ENCODE measurements around the gene ELK3.
"Not testable (repeated sequence)": the region's sequence is repeated elsewhere in the genome, so short reads cannot be mapped to it uniquely, and the experiment has no call there.

The ELK3 gene

GRCh38 chr12:96261557-96261956 is 67.4 kb downstream of the ELK3 start:
- DNase-seq = no peak

DNA sequence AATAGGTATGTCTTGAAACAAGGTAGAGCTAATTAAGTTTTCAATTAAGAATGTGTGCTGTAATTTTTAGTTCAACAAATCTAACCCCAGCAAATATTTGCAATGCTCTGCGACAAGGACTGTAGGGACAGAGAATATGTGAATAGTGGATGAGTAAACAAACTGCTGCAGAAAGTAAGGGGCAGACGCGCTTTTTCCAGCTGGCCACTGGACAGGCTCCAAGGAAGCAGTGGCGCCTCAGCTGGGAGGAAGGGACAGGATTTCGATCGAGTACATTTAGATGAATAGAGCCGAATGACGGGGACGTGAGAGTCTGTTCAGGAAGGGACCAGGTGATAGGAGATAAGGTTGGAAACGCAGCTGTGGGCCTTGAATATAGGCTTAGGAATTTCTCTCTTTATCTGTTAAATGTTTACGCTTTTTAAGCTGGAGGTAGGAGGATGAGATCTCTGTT is 69.3 kb downstream of the ELK3 start:
- no peak for DNase-seq

DNA sequence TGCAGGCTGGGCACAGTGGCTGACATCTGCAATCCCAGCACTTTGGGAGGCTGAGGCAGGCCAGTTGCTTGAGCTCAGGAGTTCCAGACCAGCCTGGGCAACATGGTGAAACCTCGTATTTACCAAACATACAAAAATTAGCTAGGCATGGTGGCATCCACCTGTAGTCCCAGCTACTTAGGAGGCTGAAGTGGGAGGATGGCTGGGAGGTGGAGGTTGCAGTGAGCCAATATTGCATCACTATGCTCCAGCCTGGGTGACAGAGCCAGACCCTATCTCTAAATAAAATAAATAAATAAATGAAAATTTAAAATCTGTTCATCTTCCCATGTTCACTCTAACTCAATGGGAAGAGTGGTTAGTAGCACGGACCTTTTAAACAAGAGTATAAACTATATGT is 71.2 kb downstream of the ELK3 start:
- no peak for DNase-seq

DNA sequence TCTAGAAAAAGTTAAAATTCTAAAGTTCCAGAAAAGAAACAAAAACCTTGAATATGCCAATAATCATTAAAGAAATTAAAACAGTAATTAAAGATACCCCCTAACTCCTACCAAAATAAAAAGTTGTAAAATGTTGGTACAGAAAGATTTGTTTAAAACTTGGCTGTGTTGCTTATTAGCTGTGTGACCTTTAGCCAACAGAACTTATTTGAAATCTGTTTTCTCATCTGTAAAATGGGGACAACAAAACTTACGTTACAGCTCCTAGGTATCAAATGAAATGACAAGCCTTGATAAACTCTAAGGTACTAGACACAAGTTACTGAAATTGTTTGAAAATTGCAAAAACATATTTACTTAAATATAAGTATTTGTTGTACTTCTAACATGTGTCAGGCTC is 71.7 kb downstream of the ELK3 start:
- no peak for DNase-seq

DNA sequence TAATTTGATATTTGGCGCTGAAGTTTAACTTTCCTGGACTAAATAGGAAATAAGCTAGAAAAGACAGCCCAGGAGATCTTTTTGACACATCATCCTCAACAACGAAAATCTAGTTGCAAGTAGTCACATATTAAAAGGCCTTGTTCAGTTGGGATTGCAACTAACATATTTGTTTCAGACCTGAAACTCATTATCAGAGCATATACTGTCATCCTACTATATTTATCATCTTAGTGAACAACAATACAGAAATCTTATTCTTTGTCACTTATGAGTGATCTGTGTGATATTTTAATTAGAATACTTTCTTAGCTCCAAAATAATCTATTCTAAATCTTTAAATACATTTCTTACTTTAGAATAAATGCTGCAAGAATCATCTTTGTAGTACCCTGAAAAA is 72.1 kb downstream of the ELK3 start:
- no peak for DNase-seq

DNA sequence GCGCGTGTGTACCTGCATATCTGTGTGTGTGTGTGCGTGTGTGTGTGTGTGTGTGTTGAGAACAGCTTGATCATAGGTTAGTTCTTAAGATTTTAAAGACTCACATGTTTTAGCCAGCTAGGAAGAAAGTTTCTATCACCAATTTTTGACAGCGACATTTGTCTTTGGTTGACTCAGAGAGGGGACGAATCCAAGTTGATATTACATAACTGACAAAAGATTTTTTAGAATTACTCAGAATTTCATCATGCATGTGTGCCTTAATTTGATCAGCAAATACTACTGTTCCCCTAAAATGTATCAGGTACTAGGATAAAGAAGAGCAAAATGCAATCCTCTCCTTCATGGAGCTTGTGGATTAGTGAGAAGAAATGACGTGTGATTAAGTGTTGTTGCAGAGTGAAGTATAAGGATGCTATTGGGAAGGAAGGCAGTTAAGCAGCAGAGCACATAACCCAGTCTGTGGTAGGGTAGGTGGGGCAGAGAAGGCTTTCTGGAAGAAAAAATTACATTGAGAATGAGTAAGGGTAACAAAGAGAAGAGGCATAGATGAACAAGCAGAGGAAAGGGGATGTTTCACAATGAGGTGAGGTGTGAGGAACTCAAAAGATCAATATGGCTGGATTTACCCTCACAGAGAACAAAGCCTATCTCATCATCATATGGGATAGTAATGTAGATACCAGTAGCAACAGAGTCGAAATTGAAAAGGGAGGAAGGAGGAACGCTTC is 77.5 kb downstream of the ELK3 start:
- no peak for DNase-seq

DNA sequence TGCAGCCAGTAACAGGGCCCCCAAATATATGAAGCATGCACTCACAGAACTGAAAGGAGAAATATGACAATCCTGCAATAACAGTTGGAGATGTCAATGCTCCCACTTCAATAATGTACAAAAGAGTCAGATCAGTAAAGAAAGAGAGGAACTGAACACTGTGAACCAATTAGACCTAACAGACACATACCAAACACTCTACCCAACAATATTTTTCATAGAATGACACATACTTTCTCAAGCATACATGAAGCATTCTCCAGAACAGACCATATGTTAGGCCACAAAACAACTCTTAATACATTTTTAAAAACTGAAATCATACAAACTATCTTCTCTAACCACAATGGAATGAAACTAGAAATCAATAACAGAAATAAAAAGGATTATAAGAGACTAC is 80.2 kb downstream of the ELK3 start:
- DNase-seq = no peak

DNA sequence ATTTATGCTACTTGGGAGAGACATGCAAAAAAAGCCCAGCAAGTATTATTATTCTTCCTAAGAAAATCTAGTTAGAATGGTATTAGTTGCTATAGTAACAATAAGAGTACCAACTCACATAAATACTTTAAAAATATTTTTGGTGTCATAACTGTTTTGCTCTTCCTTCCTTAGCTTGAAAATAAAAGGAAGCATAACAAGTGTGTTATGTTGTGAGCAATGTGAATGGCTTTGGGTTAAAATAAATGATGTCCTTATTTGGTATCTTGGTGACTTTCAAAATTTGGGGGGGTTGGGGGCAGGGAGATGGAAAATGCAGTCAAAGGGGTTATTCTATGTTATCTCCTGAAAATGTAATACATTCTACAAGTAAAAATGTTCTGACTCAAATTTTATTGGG is 91.0 kb downstream of the ELK3 start:
- DNase-seq = no peak

GRCh38 chr12:96289067-96289466 is 94.9 kb downstream of the ELK3 start:
- DNase-seq = no peak

- no peak for DNase-seq
Observed at GRCh38 chr12:96293093-96293492, 98.9 kb downstream of the ELK3 start.

- DNase-seq = no peak
Observed at GRCh38 chr12:96294831-96295230, 100.7 kb downstream of the ELK3 start.

GRCh38 chr12:96295532-96296160 is 101.5 kb downstream of the ELK3 start:
- no peak for DNase-seq

- no peak for DNase-seq
Observed at GRCh38 chr12:96297504-96297903, 103.3 kb downstream of the ELK3 start.

- no peak for DNase-seq
Observed at GRCh38 chr12:96300064-96300463, 105.9 kb downstream of the ELK3 start.

DNA sequence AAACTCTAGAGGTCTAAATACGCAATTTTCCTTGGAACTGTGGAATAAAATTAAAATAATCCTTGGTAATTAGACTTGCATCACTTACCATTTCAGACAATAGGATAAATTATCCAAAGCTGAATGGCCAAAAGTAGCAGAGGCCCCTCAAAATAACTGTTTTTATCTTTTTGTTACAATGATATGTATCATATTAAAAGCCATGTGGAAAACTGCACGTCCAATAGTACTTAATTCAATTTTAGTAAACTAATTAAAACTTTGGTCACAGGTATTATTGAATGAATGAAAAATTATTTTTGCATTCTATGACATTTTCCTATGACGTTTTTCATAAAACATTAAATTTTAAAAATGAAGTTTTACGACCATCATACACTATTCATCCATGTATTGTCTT is 107.6 kb downstream of the ELK3 start:
- no peak for DNase-seq

DNA sequence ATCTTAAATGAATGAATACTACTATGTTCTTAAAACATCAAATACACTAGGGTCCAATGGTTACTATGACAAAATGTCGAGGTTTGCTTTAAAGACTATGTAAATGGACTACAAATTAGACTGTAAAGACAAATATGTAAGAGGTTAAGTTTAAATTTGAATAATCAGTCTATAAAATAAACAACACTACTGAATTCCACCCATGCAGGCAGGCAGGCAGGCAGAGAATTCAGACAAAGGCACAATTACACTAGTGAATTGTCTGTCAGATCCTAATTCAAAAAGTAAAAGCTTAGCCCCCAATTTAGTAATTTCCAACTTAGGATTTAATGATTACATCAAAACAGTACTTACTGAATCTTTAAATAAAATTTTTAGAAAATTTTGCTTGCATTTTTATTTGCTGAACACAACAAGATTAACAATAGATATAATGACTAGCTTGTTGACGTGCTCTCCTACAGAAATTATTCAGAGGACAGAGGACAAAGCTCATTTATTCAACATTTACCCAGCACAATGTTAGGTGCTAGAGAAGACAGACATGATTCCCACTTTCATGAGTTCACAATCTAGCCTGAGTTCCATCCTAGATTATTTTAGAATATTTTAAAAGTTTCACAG is 108.6 kb downstream of the ELK3 start:
- no peak for DNase-seq

DNA sequence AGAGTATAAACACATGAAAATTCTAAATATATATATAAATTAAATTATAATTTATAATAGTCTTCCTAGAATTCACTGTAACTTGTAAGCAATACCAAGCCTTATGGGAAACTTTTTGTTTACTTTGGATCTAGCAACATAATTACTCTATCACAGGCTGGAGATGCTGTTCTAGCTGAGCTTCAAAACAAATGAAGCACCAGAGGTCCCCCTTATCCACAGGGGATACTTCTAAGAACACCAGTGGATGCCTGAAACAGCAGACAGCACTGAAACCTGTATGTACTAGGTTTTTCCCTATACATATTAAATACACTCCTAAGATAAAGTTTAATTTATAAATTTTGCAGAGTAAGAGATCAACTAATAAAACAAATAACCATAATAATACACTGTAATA is 109.5 kb downstream of the ELK3 start:
- no peak for DNase-seq

DNA sequence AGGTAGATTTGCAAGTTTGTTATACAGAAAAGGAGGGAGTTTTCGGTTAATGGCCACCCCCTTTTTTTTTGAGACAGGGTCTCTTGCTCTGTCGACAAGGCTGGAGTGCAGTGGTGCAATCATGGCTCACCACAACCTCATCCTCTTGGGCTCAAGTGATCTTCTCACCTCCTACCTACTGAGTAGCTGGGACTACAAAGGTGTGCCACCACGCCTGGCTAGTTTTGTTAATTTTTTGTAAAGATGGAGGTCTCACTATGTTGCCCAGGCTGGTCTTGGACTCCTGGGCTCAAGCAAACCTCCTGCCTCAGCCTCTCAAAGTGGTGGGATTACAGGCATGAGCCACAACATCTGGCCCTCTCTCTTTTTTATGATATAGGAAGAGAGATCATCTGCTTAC is 111.5 kb downstream of the ELK3 start:
- no peak for DNase-seq

- DNase-seq = no peak
Observed at GRCh38 chr12:96308881-96309280, 114.7 kb downstream of the ELK3 start.

DNA sequence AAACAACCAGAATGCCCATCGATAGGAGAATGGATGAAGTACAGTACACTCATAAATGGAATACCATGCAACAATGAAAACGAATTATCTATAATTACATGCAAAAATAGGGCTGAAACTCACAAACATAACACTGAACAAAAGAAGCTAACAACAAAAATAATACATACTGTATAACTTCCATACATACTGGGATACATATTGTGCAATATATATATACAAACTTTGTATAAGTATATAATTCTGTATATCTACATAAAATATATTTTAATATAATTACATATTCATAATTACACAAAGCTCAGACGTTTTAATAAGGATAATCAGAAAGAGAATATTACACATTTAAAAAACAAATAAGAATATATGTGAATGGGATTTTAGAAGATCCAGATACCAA is 115.9 kb downstream of the ELK3 start:
- no peak for DNase-seq

- no peak for DNase-seq
Observed at GRCh38 chr12:96311191-96311590, 117.0 kb downstream of the ELK3 start.

- no peak for DNase-seq
Observed at GRCh38 chr12:96313606-96314005, 119.4 kb downstream of the ELK3 start.

DNA sequence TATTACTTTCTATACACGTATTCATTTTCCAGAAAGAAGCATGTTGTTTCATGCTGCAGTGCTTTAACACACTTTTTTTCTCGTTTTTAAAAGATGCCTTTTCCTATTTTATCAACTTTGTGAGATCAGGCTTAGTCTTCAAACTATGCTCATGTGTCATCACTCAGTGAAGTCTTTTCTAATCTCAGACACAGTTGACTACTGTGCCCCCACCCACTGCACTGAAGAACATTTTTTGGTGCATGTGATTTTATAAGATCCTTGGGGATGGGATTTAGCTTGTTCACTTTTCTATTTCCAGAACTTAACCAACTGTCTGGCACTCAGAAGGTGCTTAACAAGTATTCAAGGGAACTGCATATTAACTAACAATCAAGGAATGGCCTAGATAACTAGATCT is 120.5 kb downstream of the ELK3 start:
- DNase-seq = no peak

DNA sequence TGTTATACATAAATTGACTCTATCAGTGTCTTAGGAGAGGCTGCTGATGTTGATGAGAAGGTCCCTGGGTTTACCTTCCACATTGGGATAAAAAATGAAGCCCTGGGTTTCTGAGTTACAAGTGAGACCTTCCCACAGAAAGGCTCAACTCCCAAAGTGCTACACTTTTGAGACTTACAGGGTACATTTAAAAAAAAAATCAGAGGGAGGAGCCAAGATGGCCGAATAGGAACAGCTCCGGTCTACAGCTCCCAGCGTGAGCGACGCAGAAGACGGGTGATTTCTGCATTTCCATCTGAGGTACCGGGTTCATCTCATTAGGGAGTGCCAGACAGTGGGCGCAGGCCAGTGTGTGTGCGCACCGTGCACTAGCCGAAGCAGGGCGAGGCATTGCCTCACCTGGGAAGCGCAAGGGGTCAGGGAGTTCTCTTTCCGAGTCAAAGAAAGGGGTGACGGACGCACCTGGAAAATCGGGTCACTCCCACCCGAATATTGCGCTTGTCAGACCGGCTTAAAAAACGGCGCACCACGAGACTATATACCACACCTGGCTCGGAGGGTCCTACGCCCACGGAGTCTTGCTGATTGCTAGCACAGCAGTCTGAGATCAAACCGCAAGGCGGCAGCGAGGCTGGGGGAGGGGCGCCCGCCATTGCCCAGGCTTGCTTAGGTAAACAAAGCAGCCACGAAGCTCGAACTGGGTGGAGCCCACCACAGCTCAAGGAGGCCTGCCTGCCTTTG is 121.7 kb downstream of the ELK3 start:
- DNase-seq = not testable (repeated sequence)

All from stimulated activated CD8-positive, alpha-beta memory T cell treated with anti-CD3 and anti-CD28 coated beads, Interleukin-4, amount 100 ng/mL, for 48 hours (primary cell).